SK-N-SH (cell line): ENCODE measurements around the gene ULK3. TPM values are rescaled to one million over a fixed set of nuclear protein-coding genes. Genes with fewer than 3 reads are reported as not detected.

ENCODE experiments used
- CTCF ChIA-PET: fragments of 300-600, 350-600 bp; formaldehyde crosslinking; extraction: SDS; loops from one replicate; lab custom pipeline; 2021; lab: Yijun Ruan, JAX
- POLR2A ChIA-PET: fragments of 350-600 bp; sonication (Branson Sonifier 250); formaldehyde crosslinking; extraction: SDS; loops from one replicate; lab custom pipeline; 2020; ENCODE audit warnings: antibody characterized with exemption, inconsistent platforms; lab: Yijun Ruan, JAX
- DNase-seq: peaks from one replicate; pipeline ENCODE4 v3.0.0; 2012
- H2AFZ ChIP-seq: fragments of 200-600 bp; sonication (generic); 2 replicates; pipeline ENCODE4 v1.8.1; 2016; ENCODE audit warnings: antibody characterized with exemption, mild to moderate bottlenecking, low read depth
- H3F3A ChIP-seq: fragments of 200-600 bp; sonication (generic); replicated peaks from 2 replicates; pipeline ENCODE3; 2016; ENCODE audit warnings: antibody characterized with exemption, mild to moderate bottlenecking; ENCODE audit not compliant: insufficient read depth
- H3K27ac ChIP-seq, 2 experiments: fragments of 200-500 bp in 1 of 2; fragments of 200-600 bp in 1 of 2; sonication (Bioruptor generic) in 1 of 2; sonication (generic), shearing (Covaris generic) in 1 of 2; 2 replicates each; pipeline versions ENCODE4 v1.5.1 to v1.6.1; 2014 to 2016; ENCODE audit warnings: low read depth in 2 of 2, inconsistent platforms in 1 of 2, low read length in 1 of 2, mild to moderate bottlenecking in 1 of 2, mixed read lengths in 1 of 2
- H3K27me3 ChIP-seq: fragments of 200-600 bp; sonication (generic), shearing (Covaris generic); 2 replicates; pipeline ENCODE4 v1.6.1; 2016; ENCODE audit warnings: mixed run types; ENCODE audit not compliant: insufficient read depth
- H3K36me3 ChIP-seq, 2 experiments: fragments of 200-500 bp in 1 of 2; fragments of 200-600 bp in 1 of 2; sonication (Bioruptor generic) in 1 of 2; sonication (generic) in 1 of 2; replicated peaks in 1 of 2; 2 replicates each; pipeline versions ENCODE3 to v1.5.1; 2014 to 2016; ENCODE audit warnings: low read length in 1 of 2, mild to moderate bottlenecking in 1 of 2; ENCODE audit not compliant: insufficient read depth in 2 of 2, control insufficient read depth in 1 of 2
- H3K4me1 ChIP-seq, 2 experiments: fragments of 200-500 bp in 1 of 2; fragments of 200-600 bp in 1 of 2; sonication (Bioruptor generic) in 1 of 2; sonication (generic), shearing (Covaris generic) in 1 of 2; 2 replicates each; pipeline versions ENCODE4 v1.5.1 to v1.6.1; 2014 to 2016; ENCODE audit warnings: low read depth in 1 of 2, low read length in 1 of 2, mixed run types in 1 of 2; ENCODE audit not compliant: insufficient read depth in 2 of 2, control insufficient read depth in 1 of 2
- H3K4me2 ChIP-seq: fragments of 200-600 bp; sonication (generic), shearing (Covaris generic); 2 replicates; pipeline ENCODE4 v1.6.1; 2017; ENCODE audit warnings: mixed run types
- H3K4me3 ChIP-seq, 2 experiments: fragments of 200-500 bp in 1 of 2; fragments of 200-600 bp in 1 of 2; sonication (Bioruptor generic) in 1 of 2; sonication (generic), shearing (Covaris generic) in 1 of 2; 2 replicates each; pipeline versions ENCODE4 v1.5.1 to v1.8.1; 2014 to 2016; ENCODE audit warnings: low read depth in 2 of 2, inconsistent platforms in 1 of 2, low read length in 1 of 2, mild to moderate bottlenecking in 1 of 2, mixed read lengths in 1 of 2, moderate library complexity in 1 of 2
- H3K79me2 ChIP-seq: fragments of 200-600 bp; sonication (generic); 2 replicates; pipeline ENCODE4 v1.8.1; 2017; ENCODE audit warnings: mild to moderate bottlenecking; ENCODE audit not compliant: insufficient read depth
- H3K9ac ChIP-seq: fragments of 200-600 bp; sonication (generic); 2 replicates; pipeline ENCODE4 v1.6.1; 2017; ENCODE audit warnings: mixed run types
- H3K9me2 ChIP-seq: fragments of 200-600 bp; sonication (generic); 2 replicates; pipeline ENCODE4 v1.6.1; 2017; ENCODE audit warnings: mixed run types
- H3K9me3 ChIP-seq: fragments of 200-600 bp; sonication (generic); 2 replicates; pipeline ENCODE4 v1.6.1; 2017; ENCODE audit warnings: mixed run types, mild to moderate bottlenecking, moderate library complexity
- H4K20me1 ChIP-seq: fragments of 200-600 bp; sonication (generic); 2 replicates; pipeline ENCODE4 v1.6.1; 2017; ENCODE audit warnings: mild to moderate bottlenecking, mixed run types; ENCODE audit not compliant: insufficient read depth
- EP300 ChIP-seq, 2 experiments: IDR thresholded peaks; 2 replicates each; pipeline versions ENCODE4 v1.4.0 to v1.6.1; 2012; ENCODE audit warnings: borderline replicate concordance in 1 of 2, low read depth in 1 of 2, low read length in 1 of 2
- EZH2phosphoT487 ChIP-seq: fragments of 200-600 bp; sonication (generic); IDR thresholded peaks from 2 replicates; pipeline ENCODE4 v1.6.1; 2017; ENCODE audit warnings: low read depth, mixed run types, mild to moderate bottlenecking, antibody characterized with exemption, moderate library complexity, borderline replicate concordance
- GABPA ChIP-seq: IDR thresholded peaks from 2 replicates; pipeline ENCODE4 v1.4.0; 2012; ENCODE audit warnings: low read depth, mild to moderate bottlenecking
- JUND ChIP-seq: IDR thresholded peaks from 2 replicates; pipeline ENCODE4 v1.4.0; 2012
- POLR2AphosphoS5 ChIP-seq: IDR thresholded peaks from 2 replicates; pipeline ENCODE4 v1.6.1; 2012; ENCODE audit warnings: low read depth, low read length
- TCF12 ChIP-seq: IDR thresholded peaks from 2 replicates; pipeline ENCODE4 v1.4.0; 2012
- TEAD4 ChIP-seq: IDR thresholded peaks from 2 replicates; pipeline ENCODE4 v1.4.0; 2012; ENCODE audit warnings: mild to moderate bottlenecking, borderline replicate concordance; ENCODE audit not compliant: insufficient read depth
- WGBS: methylation state at CpG from one replicate; pipeline ENCODE4 v1.1.6; 2017; ENCODE audit warnings: low lambda C conversion rate; 5-methylcytosine and 5-hydroxymethylcytosine counted together
- polyA plus RNA-seq, 3 experiments: library from polyadenylated mRNA; depleted of rRNA; stranded (reverse); fragments of >200 nt; gene quantifications; 2 replicates each; pipeline ENCODE4 v1.2.3, GENCODE V29; 2012
- TF ChIP-seq, protein P1 (sequence below): IDR thresholded peaks from 2 replicates; pipeline ENCODE4 v1.4.0; 2012; ENCODE audit warnings: low read depth, borderline replicate concordance
- TF ChIP-seq, protein P2 (sequence below): fragments of 200-600 bp; sonication (generic); IDR thresholded peaks from 2 replicates; pipeline ENCODE4 v1.6.1; 2017; ENCODE audit warnings: antibody characterized with exemption, mild to moderate bottlenecking, moderate library complexity

ULK3 gene
- polyA plus RNA-seq, 1 of the 3 experiments (the other 2 are of a cell fraction) = 41.3 TPM

DNA sequence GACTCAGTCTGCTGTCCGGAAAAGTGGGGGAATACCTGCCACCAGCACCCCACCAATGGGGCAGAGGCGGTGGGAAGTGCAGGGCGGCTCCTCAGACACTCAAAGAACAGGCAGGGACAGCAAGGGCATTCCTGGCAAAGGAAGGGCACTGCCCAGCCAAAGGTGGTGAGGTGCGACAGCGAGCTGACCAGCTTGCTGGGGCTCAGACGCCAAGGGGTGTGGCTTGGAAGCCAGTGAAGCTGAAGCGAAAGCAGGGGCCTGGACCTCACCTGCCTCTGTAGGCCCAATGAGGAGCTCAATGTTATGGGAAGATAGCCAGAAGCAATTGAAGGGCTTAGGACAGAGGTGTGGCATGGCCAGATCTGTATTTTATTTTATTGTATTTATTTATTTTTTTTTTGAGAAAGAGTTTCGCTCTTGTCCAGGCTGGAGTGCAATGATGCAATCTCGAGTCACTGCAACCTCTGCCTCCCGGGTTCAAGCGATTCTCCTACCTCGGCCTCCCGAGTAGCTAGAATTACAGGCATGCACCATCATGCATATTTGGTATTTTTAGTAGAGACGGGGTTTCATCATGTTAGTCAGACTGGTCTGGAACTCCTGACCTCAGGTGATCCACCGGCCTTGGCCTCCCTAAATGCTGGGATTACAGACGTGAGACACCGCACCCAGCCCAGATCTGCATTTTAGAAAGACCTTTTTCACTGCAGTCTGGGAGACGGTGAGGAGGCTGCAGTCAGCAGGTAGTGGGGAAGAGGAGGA lies 34.7 kb downstream of the ULK3 start:
- Histone ChIP-seq H3K36me3 (peaks cover 0 to 8% of the 10 kb centered on the region in 2 experiments), H3K9ac (no peak overlapping the region), H3K79me2 (no peaks in the 10 kb centered on the region), H3K9me2 (no peaks in the 10 kb centered on the region), H3K4me3 (no peak overlapping the region), H3K4me1 (no peaks in the 10 kb centered on the region), H2AFZ (no peak overlapping the region), H3K27me3 (no peaks in the 10 kb centered on the region), H3F3A (peaks cover 5% of the 10 kb centered on the region), H4K20me1 (no peaks in the 10 kb centered on the region), H3K9me3 (no peaks in the 10 kb centered on the region), H3K27ac (no peak overlapping the region), H3K4me2 (no peak overlapping the region)
- ChIA-PET POLR2A (no interaction called here), CTCF (interaction anchor here (1.0 to 2.2 kb wide), 5 partner anchors 8 to 174 kb away, joined by 3 to 10 read pairs (median 4); no protein-coding TSS in a partner anchor)
- no peak for DNase-seq
- WGBS = 91% methylated on average over 14 of the region's 18 CpGs
- TF ChIP-seq TEAD4 = no peak
- TF ChIP-seq, protein P1, sequence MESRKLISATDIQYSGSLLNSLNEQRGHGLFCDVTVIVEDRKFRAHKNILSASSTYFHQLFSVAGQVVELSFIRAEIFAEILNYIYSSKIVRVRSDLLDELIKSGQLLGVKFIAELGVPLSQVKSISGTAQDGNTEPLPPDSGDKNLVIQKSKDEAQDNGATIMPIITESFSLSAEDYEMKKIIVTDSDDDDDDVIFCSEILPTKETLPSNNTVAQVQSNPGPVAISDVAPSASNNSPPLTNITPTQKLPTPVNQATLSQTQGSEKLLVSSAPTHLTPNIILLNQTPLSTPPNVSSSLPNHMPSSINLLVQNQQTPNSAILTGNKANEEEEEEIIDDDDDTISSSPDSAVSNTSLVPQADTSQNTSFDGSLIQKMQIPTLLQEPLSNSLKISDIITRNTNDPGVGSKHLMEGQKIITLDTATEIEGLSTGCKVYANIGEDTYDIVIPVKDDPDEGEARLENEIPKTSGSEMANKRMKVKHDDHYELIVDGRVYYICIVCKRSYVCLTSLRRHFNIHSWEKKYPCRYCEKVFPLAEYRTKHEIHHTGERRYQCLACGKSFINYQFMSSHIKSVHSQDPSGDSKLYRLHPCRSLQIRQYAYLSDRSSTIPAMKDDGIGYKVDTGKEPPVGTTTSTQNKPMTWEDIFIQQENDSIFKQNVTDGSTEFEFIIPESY = no peak
- TF ChIP-seq TCF12 = no peak
- TF ChIP-seq EZH2phosphoT487 = no peak

DNA sequence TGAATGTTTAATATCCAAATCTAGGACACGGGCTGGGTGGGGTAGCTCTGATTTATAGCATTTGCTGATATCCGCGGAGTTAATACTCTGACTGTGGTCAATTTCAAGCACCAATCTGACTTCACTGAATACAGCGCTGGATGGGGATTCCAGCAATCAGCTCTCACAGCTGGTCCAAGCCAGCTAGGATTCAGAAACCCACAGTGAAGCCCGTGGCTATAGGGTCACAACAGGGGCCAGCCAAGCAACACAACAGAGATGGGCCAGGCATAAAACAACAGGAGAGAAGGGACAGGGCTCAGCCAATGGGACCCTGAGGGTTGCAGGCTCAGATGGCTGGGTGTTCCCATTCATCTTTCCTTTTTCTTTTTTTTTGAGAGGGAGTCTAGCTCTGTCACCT lies 35.7 kb downstream of the ULK3 start:
- CTCF ChIA-PET = interaction anchor here (0.7 to 2.2 kb wide), 4 partner anchors 7 to 173 kb away, joined by 3 to 10 read pairs (median 4); no protein-coding TSS in a partner anchor
- no peak overlapping the region for H2AFZ ChIP-seq
- H3K4me3 ChIP-seq = no peak overlapping the region
- no peak overlapping the region for H3K4me2 ChIP-seq
- no peaks in the 10 kb centered on the region for H3K79me2 ChIP-seq
- H3F3A ChIP-seq = peaks cover 5% of the 10 kb centered on the region
- no peak overlapping the region for H3K27ac ChIP-seq
- POLR2A ChIA-PET = no interaction called here
- DNase-seq = no peak
- peaks cover 0 to 17% of the 10 kb centered on the region in 2 experiments for H3K36me3 ChIP-seq
- no peaks in the 10 kb centered on the region for H3K9me2 ChIP-seq
- TF ChIP-seq JUND (no peak), EP300 (IDR thresholded peaks at IDR 0.05; ENCODE audit: borderline replicate concordance in 1 of 2, low read depth in 1 of 2, low read length in 1 of 2) (no peak), GABPA (no peak), POLR2AphosphoS5 (no peak)
- TF ChIP-seq, protein P2, sequence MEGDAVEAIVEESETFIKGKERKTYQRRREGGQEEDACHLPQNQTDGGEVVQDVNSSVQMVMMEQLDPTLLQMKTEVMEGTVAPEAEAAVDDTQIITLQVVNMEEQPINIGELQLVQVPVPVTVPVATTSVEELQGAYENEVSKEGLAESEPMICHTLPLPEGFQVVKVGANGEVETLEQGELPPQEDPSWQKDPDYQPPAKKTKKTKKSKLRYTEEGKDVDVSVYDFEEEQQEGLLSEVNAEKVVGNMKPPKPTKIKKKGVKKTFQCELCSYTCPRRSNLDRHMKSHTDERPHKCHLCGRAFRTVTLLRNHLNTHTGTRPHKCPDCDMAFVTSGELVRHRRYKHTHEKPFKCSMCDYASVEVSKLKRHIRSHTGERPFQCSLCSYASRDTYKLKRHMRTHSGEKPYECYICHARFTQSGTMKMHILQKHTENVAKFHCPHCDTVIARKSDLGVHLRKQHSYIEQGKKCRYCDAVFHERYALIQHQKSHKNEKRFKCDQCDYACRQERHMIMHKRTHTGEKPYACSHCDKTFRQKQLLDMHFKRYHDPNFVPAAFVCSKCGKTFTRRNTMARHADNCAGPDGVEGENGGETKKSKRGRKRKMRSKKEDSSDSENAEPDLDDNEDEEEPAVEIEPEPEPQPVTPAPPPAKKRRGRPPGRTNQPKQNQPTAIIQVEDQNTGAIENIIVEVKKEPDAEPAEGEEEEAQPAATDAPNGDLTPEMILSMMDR = no peak
- TF ChIP-seq, all 33 proteins: peak for 0
- Histone ChIP-seq H3K9me3 (no peaks in the 10 kb centered on the region), H4K20me1 (no peaks in the 10 kb centered on the region), H3K27me3 (no peaks in the 10 kb centered on the region), H3K9ac (no peak overlapping the region), H3K4me1 (no peaks in the 10 kb centered on the region)
- WGBS = 62% methylated on average over 4 of the region's 5 CpGs
